K562 (cell line): Measurements from ENCODE around the gene ASPRV1. TPM values are rescaled to one million over a fixed set of nuclear protein-coding genes. Genes with fewer than 3 reads are reported as not detected.

ENCODE experiments used
- CC2D1A ChIP-seq: fragments of 450-650 bp; IDR thresholded peaks from 2 replicates; pipeline ENCODE4 v1.6.1; 2017; ENCODE audit warnings: mild to moderate bottlenecking
- CTBP1 ChIP-seq: fragments of 450-650 bp; IDR thresholded peaks from 2 replicates; pipeline ENCODE4 v1.6.1; 2016; ENCODE audit warnings: borderline replicate concordance
- EGR1 ChIP-seq: fragments of 450-650 bp; conservative IDR thresholded peaks from 2 replicates; pipeline ENCODE4 v1.6.1; 2017; ENCODE audit warnings: mild to moderate bottlenecking
- HSF4 ChIP-seq: fragments of 250-450 bp; sonication (Bioruptor Pico); IDR thresholded peaks from 2 replicates; pipeline ENCODE4 v2.1.2; 2022; ENCODE audit warnings: mild to moderate bottlenecking, moderate library complexity, borderline replicate concordance
- LEF1 ChIP-seq: fragments of 450-650 bp; IDR thresholded peaks from 2 replicates; pipeline ENCODE4 v1.6.1; 2016; ENCODE audit warnings: mild to moderate bottlenecking
- NFRKB ChIP-seq: fragments of 450-650 bp; IDR thresholded peaks from 2 replicates; pipeline ENCODE4 v1.6.1; 2016; ENCODE audit warnings: low read depth
- NFXL1 ChIP-seq: fragments of 450-650 bp; formaldehyde crosslinking; IDR thresholded peaks from 2 replicates; pipeline ENCODE4 v1.4.0; 2021; ENCODE audit warnings: mild to moderate bottlenecking
- PCBP1 ChIP-seq: fragments of 200-400 bp; formaldehyde crosslinking; IDR thresholded peaks from 2 replicates; pipeline ENCODE4 v1.6.1; 2018; ENCODE audit warnings: mild to moderate bottlenecking, low read depth, low read length; ENCODE audit not compliant: poor library complexity, severe bottlenecking
- POLR3G ChIP-seq: IDR thresholded peaks from 2 replicates; pipeline ENCODE4 v1.6.1; 2011; ENCODE audit not compliant: insufficient read length, insufficient replicate concordance; ENCODE audit errors: extremely low read depth
- PRPF4 ChIP-seq: fragments of 200-400 bp; formaldehyde crosslinking; IDR thresholded peaks from one replicate; pipeline ENCODE4 v1.6.1; 2017; ENCODE audit warnings: low read length, low read depth, mild to moderate bottlenecking; ENCODE audit not compliant: insufficient read depth, poor library complexity, severe bottlenecking
- RBM34 ChIP-seq: fragments of 200-400 bp; formaldehyde crosslinking; IDR thresholded peaks from 2 replicates; pipeline ENCODE4 v1.6.1; 2018; ENCODE audit warnings: low read length, borderline replicate concordance; ENCODE audit not compliant: insufficient read depth
- SETDB1 ChIP-seq: IDR thresholded peaks from one replicate; pipeline ENCODE4 v1.6.1; 2012; ENCODE audit warnings: low read length, control low read depth, inconsistent platforms
- TAF15 ChIP-seq: fragments of 200-400 bp; formaldehyde crosslinking; IDR thresholded peaks from 2 replicates; pipeline ENCODE4 v1.6.1; 2017; ENCODE audit warnings: mild to moderate bottlenecking, low read depth, low read length, moderate library complexity
- TAF9B ChIP-seq: fragments of 450-650 bp; IDR thresholded peaks from 2 replicates; pipeline ENCODE4 v1.6.1; 2018; ENCODE audit warnings: mild to moderate bottlenecking; ENCODE audit not compliant: partially characterized antibody
- TGIF2 ChIP-seq: sonication (generic); formaldehyde crosslinking; IDR thresholded peaks from 2 replicates; pipeline ENCODE4 v1.8.1; 2022; ENCODE audit warnings: mild to moderate bottlenecking, missing genetic modification reagents, moderate library complexity
- XRCC5 ChIP-seq: fragments of 200-400 bp; formaldehyde crosslinking; IDR thresholded peaks from 2 replicates; pipeline ENCODE4 v1.6.1; 2017; ENCODE audit warnings: low read depth, mild to moderate bottlenecking, low read length
- ZNF174 ChIP-seq: fragments of 250-450 bp; sonication (Bioruptor Pico); IDR thresholded peaks from 2 replicates; pipeline ENCODE4 v1.4.0; 2020; ENCODE audit warnings: mild to moderate bottlenecking
- polyA plus RNA-seq, 8 experiments: library from polyadenylated mRNA; depleted of rRNA in 4 of 8; stranded (reverse) in 5 of 8; unstranded in 3 of 8; fragments of >200 nt; fragmentation: Nextera tagmentation in 2 of 8; fragmentation: Illumina TruSeq in 1 of 8; extraction: Ambion mirVana in 2 of 8; extraction: Trizol in 1 of 8; gene quantifications; 2 replicates each; pipeline versions ENCODE4 v1.2.1 to v1.2.3, GENCODE V29; 2011 to 2014; ENCODE audit warnings: inconsistent platforms in 1 of 8, missing spikeins in 1 of 8
- total RNA-seq, 7 experiments: library from RNA; depleted of rRNA in 6 of 7; stranded (reverse); fragments of >200 nt in 6 of 7; fragmentation: Illumina TruSeq in 2 of 7; extraction: Trizol in 2 of 7; gene quantifications; 2 replicates each; pipeline versions ENCODE4 v1.2.1 to v1.2.3, GENCODE V29; 2011 to 2021; ENCODE audit warnings: low replicate concordance in 1 of 7
- TF ChIP-seq, protein P1 (sequence below), 2 experiments: IDR thresholded peaks; 2 replicates each; pipeline ENCODE4 v1.6.1; 2011; ENCODE audit warnings: borderline replicate concordance in 1 of 2, control low read depth in 1 of 2, low read depth in 1 of 2, low read length in 1 of 2, mild to moderate bottlenecking in 1 of 2, mixed read lengths in 1 of 2, moderate library complexity in 1 of 2; ENCODE audit not compliant: insufficient read depth in 1 of 2, insufficient read length in 1 of 2, poor library complexity in 1 of 2, severe bottlenecking in 1 of 2; ENCODE audit errors: extremely low read depth in 1 of 2
- TF ChIP-seq, protein P2 (sequence below): IDR thresholded peaks from 2 replicates; pipeline ENCODE4 v1.6.1; 2012; ENCODE audit warnings: low read depth, low read length, improper control_type of control experiment, borderline replicate concordance
- TF ChIP-seq, protein P3 (sequence below), 2 experiments: fragments of 450-650 bp in 1 of 2; IDR thresholded peaks; 2 replicates each; pipeline ENCODE4 v1.6.1; 2011 to 2017; ENCODE audit warnings: low read depth in 2 of 2, antibody characterized with exemption in 1 of 2, borderline replicate concordance in 1 of 2, low read length in 1 of 2, mild to moderate bottlenecking in 1 of 2, mixed read lengths in 1 of 2; ENCODE audit not compliant: control insufficient read depth in 1 of 2

Gene ASPRV1
- total and polyA plus RNA-seq, 9 of the 15 experiments (the other 6 are each of a cell fraction or from before 2014, with no cell fraction given): 0.17 to 0.72 (median 0.47) TPM; not detected in 1

DNA sequence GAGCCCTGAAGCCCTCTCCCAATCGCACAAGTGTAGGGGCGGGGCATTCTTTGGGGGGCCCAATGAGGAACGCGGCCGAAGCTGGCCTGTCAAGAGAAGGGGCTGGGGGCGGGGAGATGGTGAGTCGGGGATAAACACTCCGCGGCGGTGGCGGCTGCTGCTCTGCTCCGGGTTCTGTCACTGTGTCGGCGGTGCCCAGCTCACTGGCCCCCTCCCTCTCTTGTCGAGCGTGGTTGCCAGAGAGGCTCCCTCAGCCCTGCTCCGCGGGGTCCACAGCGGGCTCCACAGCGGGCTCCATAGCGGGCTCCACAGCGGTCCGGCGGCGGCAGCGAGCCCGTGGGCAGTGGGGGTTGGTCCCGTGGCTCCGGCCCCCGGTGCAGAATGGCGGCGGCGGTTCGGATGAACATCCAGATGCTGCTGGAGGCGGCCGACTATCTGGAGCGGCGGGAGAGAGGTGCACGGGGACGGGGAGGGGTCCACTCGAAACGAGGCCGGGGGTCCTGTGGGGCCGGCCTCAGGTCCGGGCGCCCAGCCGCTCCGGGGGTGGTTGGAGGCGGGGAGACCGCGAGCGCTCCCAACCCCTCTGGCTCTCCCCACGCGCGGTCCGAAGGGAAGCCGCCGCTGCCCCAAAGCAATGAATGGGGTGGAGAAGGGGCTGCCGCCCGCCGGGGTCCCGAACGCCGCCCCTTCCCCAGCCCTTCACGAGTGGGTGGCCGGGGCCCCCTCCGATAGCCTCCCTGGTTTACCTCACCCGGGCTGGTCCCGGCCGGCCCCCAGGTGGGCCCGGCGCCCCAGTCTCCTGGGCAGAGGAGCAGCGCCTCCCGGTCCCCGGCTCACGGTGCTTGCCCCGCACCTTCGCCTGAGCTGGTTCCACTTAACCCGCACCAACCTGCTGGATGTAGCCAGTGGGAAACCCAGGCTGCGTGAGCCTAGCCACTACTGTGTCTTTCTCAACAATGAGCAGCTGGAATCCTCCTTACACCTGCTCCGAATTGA lies 46.2 kb downstream of the ASPRV1 start, which contains the start of gene MXD1 (continued):
- TF ChIP-seq, protein P1, sequence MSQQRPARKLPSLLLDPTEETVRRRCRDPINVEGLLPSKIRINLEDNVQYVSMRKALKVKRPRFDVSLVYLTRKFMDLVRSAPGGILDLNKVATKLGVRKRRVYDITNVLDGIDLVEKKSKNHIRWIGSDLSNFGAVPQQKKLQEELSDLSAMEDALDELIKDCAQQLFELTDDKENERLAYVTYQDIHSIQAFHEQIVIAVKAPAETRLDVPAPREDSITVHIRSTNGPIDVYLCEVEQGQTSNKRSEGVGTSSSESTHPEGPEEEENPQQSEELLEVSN (IDR thresholded peaks at IDR 0.05; ENCODE audit: borderline replicate concordance in 1 of 2, extremely low read depth in 1 of 2, insufficient read depth in 1 of 2, insufficient read length in 1 of 2, low read depth in 1 of 2, low read length in 1 of 2, poor library complexity in 1 of 2, severe bottlenecking in 1 of 2): peak in 1 of 2 experiments; percentile 21
- TF ChIP-seq SETDB1 (no peak), CC2D1A (peak; percentile 60; the same call in 1 of the 2 replicates), RBM34 (no peak), POLR3G (no peak), EGR1 (no peak), ZNF174 (CRISPR knock-in tag) (no peak), NFRKB (no peak; the same call in 1 of the 2 replicates), LEF1 (no peak), TAF15 (no peak), PRPF4 (peak; percentile 90), XRCC5 (no peak; the same call in 1 of the 2 replicates), NFXL1 (no peak), HSF4 (CRISPR knock-in tag) (no peak), PCBP1 (peak; percentile 91), TGIF2 (CRISPR knock-in tag) (peak; percentile 36; the same call in 1 of the 2 replicates), TAF9B (peak; percentile 74), CTBP1 (0 out of 2 replicates have a peak, but pooled peaks have one; percentile 19)
- TF ChIP-seq, protein P2, sequence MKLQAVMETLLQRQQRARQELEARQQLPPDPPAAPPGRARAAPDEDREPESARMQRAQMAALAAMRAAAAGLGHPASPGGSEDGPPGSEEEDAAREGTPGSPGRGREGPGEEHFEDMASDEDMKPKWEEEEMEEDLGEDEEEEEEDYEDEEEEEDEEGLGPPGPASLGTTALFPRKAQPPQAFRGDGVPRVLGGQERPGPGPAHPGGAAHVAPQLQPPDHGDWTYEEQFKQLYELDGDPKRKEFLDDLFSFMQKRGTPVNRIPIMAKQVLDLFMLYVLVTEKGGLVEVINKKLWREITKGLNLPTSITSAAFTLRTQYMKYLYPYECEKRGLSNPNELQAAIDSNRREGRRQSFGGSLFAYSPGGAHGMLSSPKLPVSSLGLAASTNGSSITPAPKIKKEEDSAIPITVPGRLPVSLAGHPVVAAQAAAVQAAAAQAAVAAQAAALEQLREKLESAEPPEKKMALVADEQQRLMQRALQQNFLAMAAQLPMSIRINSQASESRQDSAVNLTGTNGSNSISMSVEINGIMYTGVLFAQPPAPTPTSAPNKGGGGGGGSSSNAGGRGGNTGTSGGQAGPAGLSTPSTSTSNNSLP: no peak
- TF ChIP-seq, protein P3, sequence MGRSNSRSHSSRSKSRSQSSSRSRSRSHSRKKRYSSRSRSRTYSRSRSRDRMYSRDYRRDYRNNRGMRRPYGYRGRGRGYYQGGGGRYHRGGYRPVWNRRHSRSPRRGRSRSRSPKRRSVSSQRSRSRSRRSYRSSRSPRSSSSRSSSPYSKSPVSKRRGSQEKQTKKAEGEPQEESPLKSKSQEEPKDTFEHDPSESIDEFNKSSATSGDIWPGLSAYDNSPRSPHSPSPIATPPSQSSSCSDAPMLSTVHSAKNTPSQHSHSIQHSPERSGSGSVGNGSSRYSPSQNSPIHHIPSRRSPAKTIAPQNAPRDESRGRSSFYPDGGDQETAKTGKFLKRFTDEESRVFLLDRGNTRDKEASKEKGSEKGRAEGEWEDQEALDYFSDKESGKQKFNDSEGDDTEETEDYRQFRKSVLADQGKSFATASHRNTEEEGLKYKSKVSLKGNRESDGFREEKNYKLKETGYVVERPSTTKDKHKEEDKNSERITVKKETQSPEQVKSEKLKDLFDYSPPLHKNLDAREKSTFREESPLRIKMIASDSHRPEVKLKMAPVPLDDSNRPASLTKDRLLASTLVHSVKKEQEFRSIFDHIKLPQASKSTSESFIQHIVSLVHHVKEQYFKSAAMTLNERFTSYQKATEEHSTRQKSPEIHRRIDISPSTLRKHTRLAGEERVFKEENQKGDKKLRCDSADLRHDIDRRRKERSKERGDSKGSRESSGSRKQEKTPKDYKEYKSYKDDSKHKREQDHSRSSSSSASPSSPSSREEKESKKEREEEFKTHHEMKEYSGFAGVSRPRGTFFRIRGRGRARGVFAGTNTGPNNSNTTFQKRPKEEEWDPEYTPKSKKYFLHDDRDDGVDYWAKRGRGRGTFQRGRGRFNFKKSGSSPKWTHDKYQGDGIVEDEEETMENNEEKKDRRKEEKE (IDR thresholded peaks at IDR 0.05; ENCODE audit: borderline replicate concordance in 1 of 2, control insufficient read depth in 1 of 2, low read depth in 2 of 2, low read length in 1 of 2): 0 out of 4 replicates have a peak, but pooled peaks of 1 of the 2 experiments have one; percentile 24
